K562 (cell line): ENCODE measurements around the gene ELMO1.

Experiments used
- BRD4 ChIP-seq: fragments of 200-600 bp; sonication (generic); IDR thresholded peaks from 2 replicates; pipeline ENCODE4 v1.6.1; 2017; ENCODE audit warnings: inconsistent platforms
- HDAC1 ChIP-seq, 2 experiments: fragments of 450-650 bp; IDR thresholded peaks; 2 replicates each; pipeline ENCODE4 v1.6.1; 2016 to 2017; ENCODE audit warnings: inconsistent platforms in 1 of 2, mild to moderate bottlenecking in 1 of 2, moderate library complexity in 1 of 2
- MAFK ChIP-seq: IDR thresholded peaks from 2 replicates; pipeline ENCODE4 v1.6.1; 2011; ENCODE audit warnings: low read length, improper control_type of control experiment
- MXI1 ChIP-seq: IDR thresholded peaks from 2 replicates; pipeline ENCODE4 v1.6.1; 2011; ENCODE audit warnings: low read depth, mild to moderate bottlenecking, improper control_type of control experiment, low read length
- POLR2A ChIP-seq: fragments of 450-650 bp; conservative IDR thresholded peaks from 2 replicates; pipeline ENCODE4 v1.6.1; 2016
- ZZZ3 ChIP-seq: fragments of 450-650 bp; IDR thresholded peaks from 2 replicates; pipeline ENCODE4 v1.6.1; 2016; ENCODE audit warnings: antibody characterized with exemption, mild to moderate bottlenecking, moderate library complexity
- TF ChIP-seq, protein P1 (sequence below): fragments of 250-450 bp; sonication (Bioruptor Pico); IDR thresholded peaks from 2 replicates; pipeline ENCODE4 v1.5.0; 2021

DNA sequence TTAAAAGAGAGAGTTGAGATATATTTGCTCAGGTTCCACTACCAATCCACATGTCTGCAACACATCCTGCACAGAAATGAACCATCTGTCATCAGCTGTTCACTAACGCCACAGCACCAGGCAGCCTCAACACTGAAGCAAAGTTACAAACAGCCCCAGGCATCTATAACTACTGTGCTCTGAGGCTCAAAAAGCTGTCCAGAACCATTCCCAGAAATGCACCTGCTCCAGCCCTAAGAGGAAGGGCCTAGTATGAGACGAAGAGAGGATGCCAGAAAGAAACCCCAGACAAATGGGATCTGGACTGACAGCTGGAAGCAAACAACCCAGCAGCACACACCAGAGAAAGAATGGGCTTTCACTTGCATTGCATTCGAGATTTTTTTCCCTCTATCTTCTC lies 159.3 kb downstream of the ELMO1 start:
- TF ChIP-seq ZZZ3 (no peak), BRD4 (no peak), MXI1 (no peak), POLR2A (no peak), MAFK (no peak), HDAC1 (IDR thresholded peaks at IDR 0.05) (no peak)
- TF ChIP-seq, protein P1, sequence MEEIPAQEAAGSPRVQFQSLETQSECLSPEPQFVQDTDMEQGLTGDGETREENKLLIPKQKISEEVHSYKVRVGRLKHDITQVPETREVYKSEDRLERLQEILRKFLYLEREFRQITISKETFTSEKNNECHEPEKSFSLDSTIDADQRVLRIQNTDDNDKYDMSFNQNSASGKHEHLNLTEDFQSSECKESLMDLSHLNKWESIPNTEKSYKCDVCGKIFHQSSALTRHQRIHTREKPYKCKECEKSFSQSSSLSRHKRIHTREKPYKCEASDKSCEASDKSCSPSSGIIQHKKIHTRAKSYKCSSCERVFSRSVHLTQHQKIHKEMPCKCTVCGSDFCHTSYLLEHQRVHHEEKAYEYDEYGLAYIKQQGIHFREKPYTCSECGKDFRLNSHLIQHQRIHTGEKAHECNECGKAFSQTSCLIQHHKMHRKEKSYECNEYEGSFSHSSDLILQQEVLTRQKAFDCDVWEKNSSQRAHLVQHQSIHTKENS (CRISPR knock-in tag): no peak
